PC-9 (cell line): ENCODE data around the gene SETX. TPM values are rescaled to one million over a fixed set of nuclear protein-coding genes. Genes with fewer than 3 reads are reported as not detected.

Experiments used
- BruUV-seq: library from RNA; stranded (reverse); fragments of 400-500 nt; replicated peaks from 2 replicates; lab custom pipeline; 2021; lab: Mats Ljungman, UMichigan
- CTCF ChIA-PET: fragments of 300-600 bp; sonication (Branson Sonifier 250); formaldehyde crosslinking; loops from one replicate; lab custom pipeline; 2022; ENCODE audit warnings: antibody characterized with exemption; lab: Charles Lee
- POLR2A ChIA-PET: fragments of 300-600 bp; sonication (Branson Sonifier 250); formaldehyde crosslinking; loops from one replicate; lab custom pipeline; 2022; ENCODE audit warnings: antibody characterized with exemption; ENCODE audit not compliant: unreplicated experiment; lab: Charles Lee
- DNase-seq, 2 experiments: peaks; one replicate each; pipeline versions ENCODE4 v3.0.0 to v3.0.0-alpha.2; 2015 to 2022; ENCODE audit warnings: mixed read lengths in 1 of 2
- H2AFZ ChIP-seq: fragments of 200-600 bp; sonication (generic); 2 replicates; pipeline ENCODE4 v1.8.1; 2017; ENCODE audit warnings: antibody characterized with exemption
- H3F3A ChIP-seq: fragments of 200-600 bp; sonication (generic); 2 replicates; pipeline ENCODE4 v1.8.1; 2017; ENCODE audit warnings: antibody characterized with exemption, mild to moderate bottlenecking, low read depth; ENCODE audit not compliant: insufficient read depth
- H3K27ac ChIP-seq: fragments of 200-600 bp; sonication (generic); 2 replicates; pipeline ENCODE4 v1.6.1; 2016; ENCODE audit warnings: mixed run types
- H3K27me3 ChIP-seq: fragments of 200-600 bp; sonication (generic); 2 replicates; pipeline ENCODE4 v1.6.1; 2016; ENCODE audit warnings: low read depth, mixed run types; ENCODE audit not compliant: insufficient read depth
- H3K36me3 ChIP-seq: fragments of 200-600 bp; sonication (generic); 2 replicates; pipeline ENCODE4 v1.6.1; 2016; ENCODE audit warnings: low read depth, mixed run types
- H3K4me1 ChIP-seq: fragments of 200-600 bp; sonication (generic); replicated peaks from 2 replicates; pipeline ENCODE4 v1.6.1; 2016; ENCODE audit warnings: mixed run types; ENCODE audit not compliant: insufficient read depth
- H3K4me2 ChIP-seq: fragments of 200-600 bp; sonication (generic); 2 replicates; pipeline ENCODE4 v1.6.1; 2017; ENCODE audit warnings: mixed run types
- H3K4me3 ChIP-seq: fragments of 200-600 bp; sonication (generic); 2 replicates; pipeline ENCODE4 v1.6.1; 2016; ENCODE audit warnings: mixed run types
- H3K79me2 ChIP-seq: fragments of 200-600 bp; sonication (generic); 2 replicates; pipeline ENCODE4 v1.6.1; 2017; ENCODE audit warnings: low read depth, mixed run types
- H3K9me2 ChIP-seq: fragments of 200-600 bp; sonication (generic); 2 replicates; pipeline ENCODE4 v1.8.1; 2017; ENCODE audit warnings: mild to moderate bottlenecking; ENCODE audit not compliant: insufficient read depth
- H3K9me3 ChIP-seq: fragments of 200-600 bp; sonication (generic); 2 replicates; pipeline ENCODE4 v1.8.1; 2016; ENCODE audit warnings: low read depth; ENCODE audit not compliant: insufficient read depth
- H4K20me1 ChIP-seq: fragments of 200-600 bp; sonication (generic); 2 replicates; pipeline ENCODE4 v1.8.1; 2017; ENCODE audit not compliant: insufficient read depth
- EZH2 ChIP-seq: fragments of 200-600 bp; sonication (generic); IDR thresholded peaks from 2 replicates; pipeline ENCODE4 v1.8.0; 2017; ENCODE audit warnings: antibody characterized with exemption, low read depth
- intact Hi-C: fragments of 100-400 bp; cut with micrococcal nuclease; formaldehyde crosslinking; loops from one replicate; pipeline ENCODE4 v1.10.0; 2022; ENCODE audit not compliant: unreplicated experiment
- total RNA-seq: library from RNA; stranded (reverse); gene quantifications from 2 replicates; pipeline ENCODE4 v1.2.3, GENCODE V29; 2021
- TF ChIP-seq, protein P1 (sequence below): fragments of 200-600 bp; sonication (generic); conservative IDR thresholded peaks from 2 replicates; pipeline ENCODE4 v1.6.1; 2017; ENCODE audit warnings: mixed run types, antibody characterized with exemption, mild to moderate bottlenecking, moderate library complexity

The SETX gene
- total RNA-seq, 1 experiment from 2014 or later, result 23.5 TPM

DNA sequence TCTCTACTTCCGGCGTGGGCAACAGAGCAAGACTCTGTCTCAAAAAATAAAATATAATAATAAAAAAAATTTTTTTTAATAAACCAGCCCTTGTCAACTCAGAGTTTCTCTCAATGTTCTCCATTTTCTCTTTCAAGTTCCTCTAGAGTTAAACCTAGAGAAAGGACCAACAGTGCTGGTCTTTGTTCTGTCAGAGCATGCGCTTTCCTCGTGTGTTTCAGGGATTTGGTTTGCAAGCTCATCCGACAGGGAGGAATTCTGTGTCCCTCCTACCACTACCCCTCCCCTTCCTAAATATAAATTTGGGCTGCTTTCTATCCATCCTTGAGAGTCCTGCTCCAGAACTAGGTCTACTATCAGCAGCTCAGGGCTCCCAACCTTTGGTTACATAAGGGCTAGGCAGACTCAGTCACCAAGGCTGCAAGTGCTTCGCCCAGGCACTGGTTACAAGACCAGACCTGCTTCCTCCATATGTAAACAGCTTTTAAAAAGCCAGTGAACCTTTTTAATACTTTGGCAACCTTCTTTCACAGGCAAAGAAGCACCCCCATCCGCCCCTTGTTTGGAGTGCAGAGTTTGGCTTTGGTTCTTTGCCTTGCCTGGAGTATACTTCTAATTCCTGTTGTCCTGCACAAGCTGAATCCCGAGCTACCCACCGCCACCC is 13.5 kb downstream of the SETX start:
- H3K36me3 ChIP-seq, result peaks cover 42% of the 10 kb centered on the region
- POLR2A ChIA-PET, result no interaction called here
- intact Hi-C loops, result no loop called here

DNA sequence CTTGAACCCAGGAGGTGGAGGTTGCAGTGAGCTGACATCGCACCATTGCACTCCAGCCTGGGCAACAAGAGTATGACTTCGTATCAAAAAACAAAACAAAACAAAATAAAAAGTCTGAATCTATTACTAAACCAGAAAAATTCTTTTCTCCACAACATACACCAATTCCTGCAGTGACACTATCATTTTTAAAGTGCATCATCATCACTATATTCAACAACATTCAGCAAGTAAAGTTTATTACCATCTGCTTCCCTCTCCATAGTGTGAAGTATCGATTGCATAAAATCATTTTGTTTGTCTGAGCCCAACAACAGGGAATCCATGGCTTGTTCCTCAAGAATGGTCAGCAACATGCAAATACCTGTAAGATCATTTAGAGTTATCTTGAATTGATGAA is 20.4 kb downstream of the SETX start:
- H2AFZ ChIP-seq, result no peak overlapping the region
- POLR2A ChIA-PET, result no interaction called here
- H3K4me2 ChIP-seq, result no peak overlapping the region
- H3K9me3 ChIP-seq, result no peaks in the 10 kb centered on the region
- peaks cover 49% of the 10 kb centered on the region for H3K36me3 ChIP-seq
- H4K20me1 ChIP-seq, result no peaks in the 10 kb centered on the region
- no TSS peak for BruUV-seq
- intact Hi-C loops, result no loop called here
- CTCF ChIA-PET, result no interaction called here
- TF ChIP-seq, protein P1, sequence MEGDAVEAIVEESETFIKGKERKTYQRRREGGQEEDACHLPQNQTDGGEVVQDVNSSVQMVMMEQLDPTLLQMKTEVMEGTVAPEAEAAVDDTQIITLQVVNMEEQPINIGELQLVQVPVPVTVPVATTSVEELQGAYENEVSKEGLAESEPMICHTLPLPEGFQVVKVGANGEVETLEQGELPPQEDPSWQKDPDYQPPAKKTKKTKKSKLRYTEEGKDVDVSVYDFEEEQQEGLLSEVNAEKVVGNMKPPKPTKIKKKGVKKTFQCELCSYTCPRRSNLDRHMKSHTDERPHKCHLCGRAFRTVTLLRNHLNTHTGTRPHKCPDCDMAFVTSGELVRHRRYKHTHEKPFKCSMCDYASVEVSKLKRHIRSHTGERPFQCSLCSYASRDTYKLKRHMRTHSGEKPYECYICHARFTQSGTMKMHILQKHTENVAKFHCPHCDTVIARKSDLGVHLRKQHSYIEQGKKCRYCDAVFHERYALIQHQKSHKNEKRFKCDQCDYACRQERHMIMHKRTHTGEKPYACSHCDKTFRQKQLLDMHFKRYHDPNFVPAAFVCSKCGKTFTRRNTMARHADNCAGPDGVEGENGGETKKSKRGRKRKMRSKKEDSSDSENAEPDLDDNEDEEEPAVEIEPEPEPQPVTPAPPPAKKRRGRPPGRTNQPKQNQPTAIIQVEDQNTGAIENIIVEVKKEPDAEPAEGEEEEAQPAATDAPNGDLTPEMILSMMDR, result no peak
- TF ChIP-seq EZH2, result no peak
- no peaks in the 10 kb centered on the region for H3K4me1 ChIP-seq
- no peak overlapping the region for H3K4me3 ChIP-seq
- no peak for DNase-seq
- H3K79me2 ChIP-seq, result no peaks in the 10 kb centered on the region
- H3K27me3 ChIP-seq, result no peaks in the 10 kb centered on the region
- H3F3A ChIP-seq, result no peaks in the 10 kb centered on the region
- no peak overlapping the region for H3K27ac ChIP-seq
- H3K9me2 ChIP-seq, result no peaks in the 10 kb centered on the region

More for the DNA sequence above, 13.5 kb downstream of the SETX start:
- H3K4me1 ChIP-seq, result no peaks in the 10 kb centered on the region
- no peaks in the 10 kb centered on the region for H3K9me2 ChIP-seq
- H4K20me1 ChIP-seq, result no peaks in the 10 kb centered on the region
- no peak overlapping the region for H3K27ac ChIP-seq
- H3K9me3 ChIP-seq, result no peaks in the 10 kb centered on the region
- H3K27me3 ChIP-seq, result no peaks in the 10 kb centered on the region
- no peak for TF ChIP-seq EZH2
- TF ChIP-seq, protein P1, result no peak
- no TSS peak for BruUV-seq
- H2AFZ ChIP-seq, result no peak overlapping the region
- no peak for DNase-seq
- H3F3A ChIP-seq, result no peaks in the 10 kb centered on the region
- no peak overlapping the region for H3K4me3 ChIP-seq
- CTCF ChIA-PET, result no interaction called here
- H3K4me2 ChIP-seq, result no peak overlapping the region
- H3K79me2 ChIP-seq, result no peaks in the 10 kb centered on the region

DNA sequence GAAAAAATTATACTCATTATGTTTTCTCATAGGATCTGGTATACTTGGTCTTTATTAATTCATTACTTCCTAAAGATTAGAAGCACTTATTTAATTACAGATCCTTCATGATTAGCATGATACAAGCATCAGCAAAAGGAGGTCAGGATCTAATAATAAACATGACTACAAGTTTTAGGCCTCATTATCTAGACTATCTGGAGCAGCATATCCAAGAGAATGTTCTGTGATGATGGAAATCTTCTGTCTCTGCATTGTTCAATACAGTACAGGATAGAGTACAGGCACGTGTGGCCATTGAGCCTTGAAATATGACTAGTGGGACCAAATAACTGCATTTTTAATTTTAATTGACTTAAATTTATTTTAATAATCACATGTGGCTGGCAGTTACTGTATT is 21.2 kb downstream of the SETX start:
- Histone ChIP-seq H4K20me1 (no peaks in the 10 kb centered on the region), H3K4me2 (no peak overlapping the region), H3K79me2 (no peaks in the 10 kb centered on the region), H3K4me3 (no peak overlapping the region), H2AFZ (no peak overlapping the region), H3K4me1 (no peaks in the 10 kb centered on the region), H3K9me3 (no peaks in the 10 kb centered on the region), H3K27ac (no peak overlapping the region), H3K36me3 (peaks cover 58% of the 10 kb centered on the region), H3K9me2 (no peaks in the 10 kb centered on the region), H3K27me3 (no peaks in the 10 kb centered on the region), H3F3A (no peaks in the 10 kb centered on the region)
- POLR2A ChIA-PET, result no interaction called here
- TF ChIP-seq EZH2, result no peak
- TF ChIP-seq, protein P1, result no peak
- BruUV-seq, result no TSS peak
- intact Hi-C loops, result no loop called here
- CTCF ChIA-PET, result no interaction called here
- no peak for DNase-seq
